ENCODE results near the gene CCNG1.
"Not testable (repeated sequence)": the region's sequence is repeated elsewhere in the genome, so short reads cannot be mapped to it uniquely, and the experiment has no call there.

The CCNG1 gene

GRCh38 chr5:163444526-163444925 is 7.1 kb downstream of the CCNG1 start:
- in situ Hi-C loops (cut with MboI; ENCODE audit: low pct_unique_long_range_greater_than_20kb, low sequenced_read_pairs, unreplicated experiment) = no loop called here
- TF ChIP-seq CTCF (IDR thresholded peaks at IDR 0.05; ENCODE audit: extremely low read depth, insufficient read depth, missing control alignments) = no peak
- DNase-seq (ENCODE audit: low spot score) = no peak

GRCh38 chr5:163445345-163445744 is 8.0 kb downstream of the CCNG1 start:
- no peak for DNase-seq (ENCODE audit: low spot score)
- in situ Hi-C loops (cut with MboI; ENCODE audit: low pct_unique_long_range_greater_than_20kb, low sequenced_read_pairs, unreplicated experiment) = no loop called here
- no peak for TF ChIP-seq CTCF (IDR thresholded peaks at IDR 0.05; ENCODE audit: extremely low read depth, insufficient read depth, missing control alignments)

GRCh38 chr5:163447191-163447590 is 9.8 kb downstream of the CCNG1 start:
- no peak for TF ChIP-seq CTCF (IDR thresholded peaks at IDR 0.05; ENCODE audit: extremely low read depth, insufficient read depth, missing control alignments)
- in situ Hi-C loops (cut with MboI; ENCODE audit: low pct_unique_long_range_greater_than_20kb, low sequenced_read_pairs, unreplicated experiment) = no loop called here

GRCh38 chr5:163447875-163448274 is 10.5 kb downstream of the CCNG1 start:
- TF ChIP-seq CTCF (IDR thresholded peaks at IDR 0.05; ENCODE audit: extremely low read depth, insufficient read depth, missing control alignments) = no peak
- no peak for DNase-seq (ENCODE audit: low spot score)
- in situ Hi-C loops (cut with MboI; ENCODE audit: low pct_unique_long_range_greater_than_20kb, low sequenced_read_pairs, unreplicated experiment) = no loop called here

More at GRCh38 chr5:163447191-163447590, 9.8 kb downstream of the CCNG1 start:
- DNase-seq (ENCODE audit: low spot score) = no peak

- TF ChIP-seq CTCF (IDR thresholded peaks at IDR 0.05; ENCODE audit: extremely low read depth, insufficient read depth, missing control alignments) = no peak
- no peak for DNase-seq (ENCODE audit: low spot score)
- in situ Hi-C loops (cut with MboI; ENCODE audit: low pct_unique_long_range_greater_than_20kb, low sequenced_read_pairs, unreplicated experiment) = no loop called here
These were observed 11.1 kb downstream of the CCNG1 start for GRCh38 chr5:163448491-163448890.

GRCh38 chr5:163451489-163451888 is 14.1 kb downstream of the CCNG1 start:
- no peak for DNase-seq (ENCODE audit: low spot score)
- no peak for TF ChIP-seq CTCF (IDR thresholded peaks at IDR 0.05; ENCODE audit: extremely low read depth, insufficient read depth, missing control alignments)
- in situ Hi-C loops (cut with MboI; ENCODE audit: low pct_unique_long_range_greater_than_20kb, low sequenced_read_pairs, unreplicated experiment) = no loop called here

GRCh38 chr5:163453705-163454104 is 16.3 kb downstream of the CCNG1 start:
- no peak for DNase-seq (ENCODE audit: low spot score)
- in situ Hi-C loops (cut with MboI; ENCODE audit: low pct_unique_long_range_greater_than_20kb, low sequenced_read_pairs, unreplicated experiment) = no loop called here
- no peak for TF ChIP-seq CTCF (IDR thresholded peaks at IDR 0.05; ENCODE audit: extremely low read depth, insufficient read depth, missing control alignments)

GRCh38 chr5:163455406-163455805 is 18.0 kb downstream of the CCNG1 start:
- DNase-seq (ENCODE audit: low spot score); in situ Hi-C loops (cut with MboI; ENCODE audit: low pct_unique_long_range_greater_than_20kb, low sequenced_read_pairs, unreplicated experiment): not testable (repeated sequence)

All from GM13977 (cell line).